Measurements from ENCODE around the gene FZD1. TPM values are rescaled to one million over a fixed set of nuclear protein-coding genes. Genes with fewer than 3 reads are reported as not detected.
"Not testable (repeated sequence)": the region's sequence is repeated elsewhere in the genome, so short reads cannot be mapped to it uniquely, and the experiment has no call there.

Gene FZD1
- total RNA-seq, 1 experiment from 2014 or later: 3.7 TPM

- no peak overlapping the region for H3K4me2 ChIP-seq (ENCODE audit: low read length)
- no peak overlapping the region for H3K27ac ChIP-seq (ENCODE audit: low read depth, low read length)
- no peak overlapping the region for H3K9ac ChIP-seq (ENCODE audit: low read length)
- ATAC-seq (no peak), DNase-seq (ENCODE audit: low read depth, low spot score) (no peak)
- H3K9me2 ChIP-seq (ENCODE audit: insufficient read depth): no peaks in the 10 kb centered on the region
- H3K36me3 ChIP-seq (ENCODE audit: control insufficient read depth in 1 of 2, insufficient read depth in 2 of 2, low read length in 2 of 2): no peaks in the 10 kb centered on the region
- intact Hi-C loops (cut with micrococcal nuclease): no loop called here
- H4K20me1 ChIP-seq (ENCODE audit: insufficient read depth): no peaks in the 10 kb centered on the region
- no peak overlapping the region for H3K4me3 ChIP-seq (replicated peaks in 1 of 2; ENCODE audit: low read depth in 1 of 2, low read length in 2 of 2)
- no peaks in the 10 kb centered on the region for H3K27me3 ChIP-seq (ENCODE audit: insufficient read depth, low read length)
- TF ChIP-seq EZH2phosphoT487 (IDR thresholded peaks at IDR 0.05; ENCODE audit: borderline replicate concordance) (no peak), JUND (IDR thresholded peaks at IDR 0.05) (no peak), EGR1 (IDR thresholded peaks at IDR 0.05; ENCODE audit: low read depth) (no peak), CBX3 (IDR thresholded peaks at IDR 0.05; ENCODE audit: low read depth) (no peak), RAD21 (IDR thresholded peaks at IDR 0.05; ENCODE audit: low read depth) (no peak), MAX (IDR thresholded peaks at IDR 0.05) (no peak), ATF3 (IDR thresholded peaks at IDR 0.05) (no peak), SIN3A (IDR thresholded peaks at IDR 0.05; ENCODE audit: low read depth) (no peak), CEBPB (IDR thresholded peaks at IDR 0.05; ENCODE audit: low read depth) (no peak), EZH2 (IDR thresholded peaks at IDR 0.05) (no peak), YY1 (IDR thresholded peaks at IDR 0.05; ENCODE audit: extremely low read depth, insufficient replicate concordance, low read depth, low read length) (no peak), ZBTB33 (IDR thresholded peaks at IDR 0.05; ENCODE audit: extremely low read depth, insufficient replicate concordance, low read length) (no peak)
- no peaks in the 10 kb centered on the region for H3K9me3 ChIP-seq (ENCODE audit: control insufficient read depth in 1 of 2, insufficient read depth in 1 of 2, low read depth in 1 of 2, low read length in 2 of 2)
- CTCF ChIA-PET: no interaction called here
- H2AFZ ChIP-seq (ENCODE audit: low read depth, low read length, poor library complexity, severe bottlenecking): no peak overlapping the region
- RAD21 ChIA-PET (ENCODE audit: low non-redundant PET in 1 of 2, low total read pairs in 2 of 2, uncharacterized antibody in 2 of 2, unreplicated experiment in 2 of 2): no interaction called here
- POLR2A ChIA-PET: no interaction called here
- no peaks in the 10 kb centered on the region for H3K79me2 ChIP-seq (ENCODE audit: insufficient read depth, low read length)
- no peaks in the 10 kb centered on the region for H3K4me1 ChIP-seq (ENCODE audit: control insufficient read depth in 1 of 2, insufficient read depth in 2 of 2, low read length in 2 of 2)
- BruUV-seq (replicated peaks): no TSS peak
Observed at GRCh38 chr7:91307467-91307866, 43.2 kb downstream of the FZD1 start.

GRCh38 chr7:91308191-91308590, 44.0 kb downstream of the FZD1 start:
- intact Hi-C loops (cut with micrococcal nuclease); H3K9ac ChIP-seq (ENCODE audit: low read length); H3K36me3 ChIP-seq (ENCODE audit: control insufficient read depth in 1 of 2, insufficient read depth in 2 of 2, low read length in 2 of 2); H2AFZ ChIP-seq (ENCODE audit: low read depth, low read length, poor library complexity, severe bottlenecking); H3K9me3 ChIP-seq (ENCODE audit: control insufficient read depth in 1 of 2, insufficient read depth in 1 of 2, low read depth in 1 of 2, low read length in 2 of 2); H4K20me1 ChIP-seq (ENCODE audit: insufficient read depth); ATAC-seq; POLR2A ChIA-PET; H3K4me2 ChIP-seq (ENCODE audit: low read length); BruUV-seq (replicated peaks); H3K4me1 ChIP-seq (ENCODE audit: control insufficient read depth in 1 of 2, insufficient read depth in 2 of 2, low read length in 2 of 2); H3K4me3 ChIP-seq (replicated peaks in 1 of 2; ENCODE audit: low read depth in 1 of 2, low read length in 2 of 2); DNase-seq (ENCODE audit: low read depth, low spot score); H3K27ac ChIP-seq (ENCODE audit: low read depth, low read length); RAD21 ChIA-PET (ENCODE audit: low non-redundant PET in 1 of 2, low total read pairs in 2 of 2, uncharacterized antibody in 2 of 2, unreplicated experiment in 2 of 2); H3K9me2 ChIP-seq (ENCODE audit: insufficient read depth); H3K79me2 ChIP-seq (ENCODE audit: insufficient read depth, low read length); H3K27me3 ChIP-seq (ENCODE audit: insufficient read depth, low read length): not testable (repeated sequence)
- CTCF ChIA-PET: interaction anchor here (1.1 kb wide), 1 partner anchor 20 kb away, joined by 3 read pairs; no protein-coding TSS in a partner anchor
